Fibroblast of villous mesenchyme (primary cell): Measurements from ENCODE around the gene ADORA1. TPM values are rescaled to one million over a fixed set of nuclear protein-coding genes. Genes with fewer than 3 reads are reported as not detected.
A peak's percentile ranks its signal among the peaks of the same experiment; 100 is the strongest.

Experiments
- DNase-seq: peaks from one replicate; pipeline ENCODE4 v3.0.0-alpha.2; 2010; ENCODE audit warnings: low read depth
- H3K4me3 ChIP-seq: 2 replicates; pipeline ENCODE4 v1.5.1; 2011; ENCODE audit warnings: low read depth, mild to moderate bottlenecking, low read length
- total RNA-seq: library from RNA; depleted of rRNA; stranded (reverse); fragments of >200 nt; gene quantifications from 2 replicates; pipeline ENCODE4 v1.2.3, GENCODE V29; 2012
- TF ChIP-seq, protein P1 (sequence below): IDR thresholded peaks from 2 replicates; pipeline ENCODE4 v1.5.1; 2012; ENCODE audit warnings: low read depth, mild to moderate bottlenecking, low read length; ENCODE audit not compliant: insufficient read depth

Gene ADORA1
- total RNA-seq, 1 donor: 14.2 TPM

DNA sequence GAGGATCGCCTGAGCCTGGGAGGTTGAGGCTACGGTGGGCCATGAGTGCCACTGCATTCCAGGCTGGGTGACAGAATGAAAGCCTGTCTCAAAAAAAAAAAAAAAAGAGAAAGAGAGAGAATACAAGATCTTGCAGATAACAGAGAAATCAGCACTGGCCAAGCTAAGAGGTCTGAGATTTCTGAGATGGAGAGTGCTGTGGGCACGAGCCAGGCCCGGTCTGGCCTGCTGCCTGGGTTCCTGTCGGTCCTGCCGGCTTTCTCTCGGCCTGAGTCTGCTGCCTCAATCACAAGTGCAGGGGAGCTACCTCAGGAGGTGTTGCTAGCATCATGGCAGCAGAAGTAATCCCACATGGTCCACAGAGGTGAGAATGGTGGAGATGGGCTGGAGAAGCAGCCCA, 19.0 kb downstream of the ADORA1 start:
- TF ChIP-seq, protein P1, sequence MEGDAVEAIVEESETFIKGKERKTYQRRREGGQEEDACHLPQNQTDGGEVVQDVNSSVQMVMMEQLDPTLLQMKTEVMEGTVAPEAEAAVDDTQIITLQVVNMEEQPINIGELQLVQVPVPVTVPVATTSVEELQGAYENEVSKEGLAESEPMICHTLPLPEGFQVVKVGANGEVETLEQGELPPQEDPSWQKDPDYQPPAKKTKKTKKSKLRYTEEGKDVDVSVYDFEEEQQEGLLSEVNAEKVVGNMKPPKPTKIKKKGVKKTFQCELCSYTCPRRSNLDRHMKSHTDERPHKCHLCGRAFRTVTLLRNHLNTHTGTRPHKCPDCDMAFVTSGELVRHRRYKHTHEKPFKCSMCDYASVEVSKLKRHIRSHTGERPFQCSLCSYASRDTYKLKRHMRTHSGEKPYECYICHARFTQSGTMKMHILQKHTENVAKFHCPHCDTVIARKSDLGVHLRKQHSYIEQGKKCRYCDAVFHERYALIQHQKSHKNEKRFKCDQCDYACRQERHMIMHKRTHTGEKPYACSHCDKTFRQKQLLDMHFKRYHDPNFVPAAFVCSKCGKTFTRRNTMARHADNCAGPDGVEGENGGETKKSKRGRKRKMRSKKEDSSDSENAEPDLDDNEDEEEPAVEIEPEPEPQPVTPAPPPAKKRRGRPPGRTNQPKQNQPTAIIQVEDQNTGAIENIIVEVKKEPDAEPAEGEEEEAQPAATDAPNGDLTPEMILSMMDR: no peak
- no peak for DNase-seq
- no peak overlapping the region for H3K4me3 ChIP-seq

DNA sequence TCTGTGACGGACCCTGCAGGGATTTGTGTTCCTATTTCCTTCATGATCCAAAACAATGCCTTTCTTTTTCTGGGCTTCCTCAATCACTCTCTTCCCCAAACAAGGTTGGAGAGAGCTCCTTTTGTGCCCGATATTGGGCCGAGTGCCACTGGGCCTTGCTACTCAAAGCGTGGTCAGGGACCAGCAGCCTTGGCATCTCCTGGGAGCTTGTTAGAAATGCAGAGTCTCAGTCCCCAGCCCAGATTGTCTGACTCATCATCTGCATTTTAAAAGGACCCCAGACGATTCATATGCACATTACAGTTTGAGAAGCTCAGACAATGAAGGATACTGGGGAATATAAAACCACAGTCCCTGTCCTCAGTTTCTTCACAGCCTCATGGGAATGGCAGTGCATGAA, 19.9 kb downstream of the ADORA1 start:
- no peak overlapping the region for H3K4me3 ChIP-seq
- TF ChIP-seq, protein P1: no peak
- DNase-seq: no peak

GRCh38 chr1:203148127-203148526, 20.6 kb downstream of the ADORA1 start:
- no peak for DNase-seq
- TF ChIP-seq, protein P1: peak; percentile 31
- no peak overlapping the region for H3K4me3 ChIP-seq

GRCh38 chr1:203148579-203148978, 21.1 kb downstream of the ADORA1 start:
- DNase-seq: no peak
- TF ChIP-seq, protein P1: no peak
- no peak overlapping the region for H3K4me3 ChIP-seq

DNA sequence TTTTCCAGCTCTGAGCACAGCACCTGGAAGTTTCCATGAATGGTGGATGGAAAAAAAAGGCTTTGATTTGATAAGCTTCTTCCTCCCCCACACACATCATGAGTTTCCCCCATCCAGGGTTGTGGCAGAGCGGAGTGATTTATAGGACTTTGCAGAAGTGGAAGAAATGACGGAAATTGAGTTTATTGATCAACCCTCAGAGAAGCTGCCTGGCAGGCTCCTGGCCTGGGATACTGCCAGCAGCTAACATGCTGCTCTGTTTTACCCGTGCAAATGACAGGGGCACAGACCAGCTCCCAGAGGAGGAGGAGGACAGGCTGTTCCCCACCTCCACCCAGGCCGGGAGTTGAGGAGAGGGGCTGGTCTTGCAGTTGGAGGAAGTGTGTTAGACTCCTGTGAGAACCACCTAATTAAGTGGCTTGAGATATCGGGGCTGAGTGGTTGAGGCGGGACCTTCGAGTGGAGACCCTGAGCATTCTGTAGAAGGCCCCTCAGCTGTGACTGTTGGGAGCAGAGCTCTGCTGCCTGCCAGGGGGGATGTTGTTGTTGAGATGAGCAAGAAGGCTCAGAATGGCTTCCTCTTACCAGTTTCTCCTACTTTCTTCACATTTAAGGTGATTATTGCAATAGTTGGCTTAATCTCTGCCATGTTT, 21.8 kb downstream of the ADORA1 start:
- DNase-seq: no peak
- TF ChIP-seq, protein P1: no peak
- H3K4me3 ChIP-seq: no peak overlapping the region

- TF ChIP-seq, protein P1: no peak
- DNase-seq: no peak
- no peak overlapping the region for H3K4me3 ChIP-seq
Measured at GRCh38 chr1:203150511-203151297, 23.2 kb downstream of the ADORA1 start.
